ENCODE data around the gene CROCC2. TPM values are rescaled to one million over a fixed set of nuclear protein-coding genes. Genes with fewer than 3 reads are reported as not detected.

CROCC2 gene
- total RNA-seq, 1 donor from 2014 or later: 3.4 TPM

GRCh38 chr2:240934701-240935102 lies 28.6 kb downstream of the CROCC2 start:
- Histone ChIP-seq H3K4me1 (no peaks in the 10 kb centered on the region), H3K4me3 (no peak overlapping the region), H3K36me3 (no peaks in the 10 kb centered on the region), H3K27me3 (ENCODE audit: low read depth) (no peaks in the 10 kb centered on the region), H3K9me3 (peaks cover 12% of the 10 kb centered on the region), H3K27ac (no peak overlapping the region)
- peak; percentile 36 for DNase-seq
- intact Hi-C loops (cut with DNase I): no loop called here
- no peak for ATAC-seq
- no peak for TF ChIP-seq CTCF (IDR thresholded peaks at IDR 0.05)

- Histone ChIP-seq H3K9me3 (peaks cover 12% of the 10 kb centered on the region), H3K4me3 (no peak overlapping the region), H3K36me3 (no peaks in the 10 kb centered on the region), H3K4me1 (no peaks in the 10 kb centered on the region), H3K27ac (no peak overlapping the region), H3K27me3 (ENCODE audit: low read depth) (no peaks in the 10 kb centered on the region)
- intact Hi-C loops (cut with DNase I): no loop called here
- DNase-seq (peak; percentile 47), ATAC-seq (no peak)
- no peak for TF ChIP-seq CTCF (IDR thresholded peaks at IDR 0.05)
These were observed 29.2 kb downstream of the CROCC2 start for GRCh38 chr2:240935103-240935876.

GRCh38 chr2:240936106-240936505 lies 30.0 kb downstream of the CROCC2 start:
- no peaks in the 10 kb centered on the region for H3K27me3 ChIP-seq (ENCODE audit: low read depth)
- DNase-seq: no peak
- H3K27ac ChIP-seq: no peak overlapping the region

GRCh38 chr2:240946046-240946445 lies 39.9 kb downstream of the CROCC2 start:
- Histone ChIP-seq H3K4me3 (no peak overlapping the region), H3K27me3 (ENCODE audit: low read depth) (no peaks in the 10 kb centered on the region), H3K4me1 (no peaks in the 10 kb centered on the region), H3K9me3 (no peaks in the 10 kb centered on the region), H3K36me3 (no peaks in the 10 kb centered on the region), H3K27ac (no peak overlapping the region)
- intact Hi-C loops (cut with DNase I): no loop called here
- TF ChIP-seq CTCF (IDR thresholded peaks at IDR 0.05): no peak
- no peak for ATAC-seq
- DNase-seq: no peak

More at GRCh38 chr2:240936106-240936505, 30.0 kb downstream of the CROCC2 start:
- intact Hi-C loops (cut with DNase I): no loop called here
- no peak for TF ChIP-seq CTCF (IDR thresholded peaks at IDR 0.05)
- no peak overlapping the region for H3K4me3 ChIP-seq
- H3K9me3 ChIP-seq: peaks cover 12% of the 10 kb centered on the region
- H3K36me3 ChIP-seq: no peaks in the 10 kb centered on the region
- H3K4me1 ChIP-seq: no peaks in the 10 kb centered on the region
- no peak for ATAC-seq

- intact Hi-C loops (cut with DNase I): no loop called here
- Histone ChIP-seq H3K4me1 (no peaks in the 10 kb centered on the region), H3K36me3 (no peaks in the 10 kb centered on the region), H3K27me3 (ENCODE audit: low read depth) (no peaks in the 10 kb centered on the region), H3K9me3 (no peaks in the 10 kb centered on the region), H3K4me3 (no peak overlapping the region), H3K27ac (no peak overlapping the region)
- peak; percentile 49 for DNase-seq
- peak; percentile 28 to 38 for ATAC-seq
- TF ChIP-seq CTCF (IDR thresholded peaks at IDR 0.05): no peak
These were observed 40.5 kb downstream of the CROCC2 start for GRCh38 chr2:240946654-240947053.

Data from lower lobe of right lung (tissue), 2 donors.